Activated naive CD4-positive, alpha-beta T cell treated with anti-CD3 and anti-CD28 coated beads, Interleukin-2, amount 50 U/mL, for 72 hours (primary cell): ENCODE results near the gene JUND. TPM values are rescaled to one million over a fixed set of nuclear protein-coding genes. Genes with fewer than 3 reads are reported as not detected.

Experiments used
- ATAC-seq, 2 donors: fragments of 150-1000 bp; cut with Tn5 transposase; 2 replicates each; pipeline ENCODE4 v1.10.0; 2021; ENCODE audit warnings: mild to moderate bottlenecking in 2 of 2, moderate library complexity in 2 of 2
- DNase-seq, 2 donors: peaks; one replicate each; pipeline ENCODE4 v3.0.0; 2021 to 2022; ENCODE audit warnings: low spot score in 2 of 2
- H3K27ac Mint-ChIP-seq, 2 donors: one replicate each; pipeline ENCODE4 v1.8.0; 2022; ENCODE audit warnings: mild to moderate bottlenecking in 2 of 2, mixed read lengths in 2 of 2
- H3K36me3 Mint-ChIP-seq, 2 donors: one replicate each; pipeline ENCODE4 v1.8.0; 2022; ENCODE audit warnings: mixed read lengths in 2 of 2
- H3K9me3 Mint-ChIP-seq, 2 donors: one replicate each; pipeline ENCODE4 v1.8.0; 2022; ENCODE audit warnings: mixed read lengths in 2 of 2
- total RNA-seq, 2 donors: library from RNA; stranded (reverse); gene quantifications; one replicate each; pipeline ENCODE4 v1.2.3, GENCODE V29; 2022

JUND gene
- total RNA-seq, 2 donors from 2014 or later = 213 to 255 TPM

DNA sequence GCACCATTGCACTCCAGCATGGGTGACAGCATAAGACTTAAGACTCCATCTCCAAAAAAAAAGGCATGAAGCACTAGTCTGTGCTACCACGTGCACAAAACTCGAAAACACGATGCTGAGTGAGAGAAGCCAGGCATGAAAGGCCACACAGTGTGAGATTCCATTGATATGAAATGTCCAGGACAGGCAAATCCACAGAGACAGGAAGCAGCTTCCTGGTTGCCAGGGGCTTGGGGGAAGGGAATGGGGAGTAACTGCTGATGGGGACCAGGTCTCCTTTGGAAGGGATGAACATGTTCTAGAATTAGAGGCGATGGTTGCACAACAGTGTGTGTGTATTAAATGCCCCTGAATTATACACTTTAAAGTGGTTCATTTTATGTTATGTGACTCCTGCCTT, 15.9 kb upstream of the JUND start:
- ATAC-seq (no peak), DNase-seq (no peak)
- Mint-ChIP-seq H3K27ac (no peak overlapping the region), H3K9me3 (peaks cover 7 to 11% of the 10 kb centered on the region in 2 donors), H3K36me3 (peaks cover 11 to 12% of the 10 kb centered on the region in 2 donors)

DNA sequence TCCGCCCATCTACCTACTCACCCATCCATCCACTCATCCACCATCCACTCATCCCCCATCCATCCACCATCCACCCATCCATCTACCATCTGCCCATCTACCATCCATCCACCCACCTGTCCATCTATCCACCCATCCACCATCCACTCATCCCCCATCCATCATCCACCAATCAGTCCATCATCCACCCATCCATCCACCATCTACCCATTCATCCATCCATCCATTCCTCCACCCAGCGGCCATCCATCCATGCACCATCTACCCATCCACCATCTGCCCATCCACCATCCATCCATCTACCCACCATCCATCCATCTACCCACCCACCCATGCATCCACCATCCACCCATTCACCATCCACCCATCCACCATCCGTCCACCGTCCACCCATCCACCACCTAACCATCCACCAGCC, 13.6 kb upstream of the JUND start:
- no peak for DNase-seq
- H3K9me3 Mint-ChIP-seq = peaks cover 7 to 11% of the 10 kb centered on the region in 2 donors
- peaks cover 11 to 12% of the 10 kb centered on the region in 2 donors for H3K36me3 Mint-ChIP-seq
- ATAC-seq = no peak
- H3K27ac Mint-ChIP-seq = peak overlapping the region in 1 of 2 donors; percentile 98

DNA sequence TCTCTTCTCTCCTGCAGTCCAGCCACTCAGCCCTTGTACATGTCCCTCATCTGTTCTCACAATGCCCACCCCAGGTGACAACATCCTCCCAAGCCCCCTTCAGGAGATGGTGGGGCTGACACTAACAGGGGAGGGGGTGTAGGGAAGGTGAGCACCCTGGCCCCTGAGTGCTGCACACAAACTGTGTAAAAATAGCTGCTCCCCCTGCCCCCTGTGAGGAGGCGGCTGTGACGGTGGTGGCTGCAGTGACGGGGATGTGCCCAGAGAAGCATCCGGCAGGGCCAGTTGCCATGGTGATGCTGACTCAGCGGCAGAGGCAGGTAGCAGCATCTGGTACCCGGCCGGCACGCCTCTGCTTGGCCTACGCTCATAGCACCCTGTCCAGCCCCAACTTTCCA, 13.0 kb upstream of the JUND start:
- ATAC-seq (peak; percentile 46 to 48), DNase-seq (peak; percentile 90 to 92)
- H3K36me3 Mint-ChIP-seq = peaks cover 11 to 12% of the 10 kb centered on the region in 2 donors
- H3K9me3 Mint-ChIP-seq = peaks cover 7 to 11% of the 10 kb centered on the region in 2 donors
- peak overlapping the region; percentile 97 to 98 for H3K27ac Mint-ChIP-seq

DNA sequence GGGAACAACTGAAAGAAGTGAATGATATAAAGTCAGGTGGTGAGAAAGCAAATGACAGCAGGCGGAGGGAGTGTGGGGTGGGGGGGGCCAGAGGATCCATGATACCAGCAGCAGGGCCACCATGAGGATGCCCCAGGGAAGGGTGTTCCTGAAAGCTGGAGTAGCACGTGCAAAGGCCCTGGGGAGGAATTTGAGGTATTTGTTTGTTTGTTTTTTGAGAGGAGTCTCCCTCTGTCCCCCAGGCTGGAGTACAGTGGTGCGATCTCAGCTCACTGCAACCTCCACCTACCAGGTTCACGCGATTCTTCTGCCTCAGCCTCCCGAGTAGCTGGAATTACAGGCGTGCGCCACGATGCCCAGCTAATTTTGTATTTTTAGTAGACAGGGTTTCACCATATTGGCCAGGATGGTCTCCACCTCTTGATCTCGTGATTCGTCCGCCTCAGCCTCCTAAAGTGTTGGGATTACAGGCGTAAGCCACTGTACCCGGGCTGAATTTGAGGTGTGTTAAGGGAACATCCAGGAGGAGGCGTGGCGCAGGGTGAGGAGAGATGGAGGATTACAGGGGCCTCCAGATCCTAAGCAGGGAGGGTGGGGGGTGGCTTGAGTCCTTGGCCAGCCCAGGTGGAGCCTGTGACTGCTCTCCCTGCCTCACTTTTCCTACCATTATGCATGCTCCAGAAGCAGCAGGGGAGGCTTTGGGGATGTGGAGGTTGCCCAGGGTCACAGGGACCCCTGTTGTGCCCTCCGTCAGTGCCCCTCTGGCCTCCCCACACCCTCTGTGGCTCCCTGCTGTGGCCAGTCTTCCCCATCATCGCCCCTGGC, 12.4 kb upstream of the JUND start:
- no peak for DNase-seq
- peak overlapping the region; percentile 97 to 98 for H3K27ac Mint-ChIP-seq
- peaks cover 11 to 12% of the 10 kb centered on the region in 2 donors for H3K36me3 Mint-ChIP-seq
- peaks cover 7 to 11% of the 10 kb centered on the region in 2 donors for H3K9me3 Mint-ChIP-seq
- no peak for ATAC-seq

DNA sequence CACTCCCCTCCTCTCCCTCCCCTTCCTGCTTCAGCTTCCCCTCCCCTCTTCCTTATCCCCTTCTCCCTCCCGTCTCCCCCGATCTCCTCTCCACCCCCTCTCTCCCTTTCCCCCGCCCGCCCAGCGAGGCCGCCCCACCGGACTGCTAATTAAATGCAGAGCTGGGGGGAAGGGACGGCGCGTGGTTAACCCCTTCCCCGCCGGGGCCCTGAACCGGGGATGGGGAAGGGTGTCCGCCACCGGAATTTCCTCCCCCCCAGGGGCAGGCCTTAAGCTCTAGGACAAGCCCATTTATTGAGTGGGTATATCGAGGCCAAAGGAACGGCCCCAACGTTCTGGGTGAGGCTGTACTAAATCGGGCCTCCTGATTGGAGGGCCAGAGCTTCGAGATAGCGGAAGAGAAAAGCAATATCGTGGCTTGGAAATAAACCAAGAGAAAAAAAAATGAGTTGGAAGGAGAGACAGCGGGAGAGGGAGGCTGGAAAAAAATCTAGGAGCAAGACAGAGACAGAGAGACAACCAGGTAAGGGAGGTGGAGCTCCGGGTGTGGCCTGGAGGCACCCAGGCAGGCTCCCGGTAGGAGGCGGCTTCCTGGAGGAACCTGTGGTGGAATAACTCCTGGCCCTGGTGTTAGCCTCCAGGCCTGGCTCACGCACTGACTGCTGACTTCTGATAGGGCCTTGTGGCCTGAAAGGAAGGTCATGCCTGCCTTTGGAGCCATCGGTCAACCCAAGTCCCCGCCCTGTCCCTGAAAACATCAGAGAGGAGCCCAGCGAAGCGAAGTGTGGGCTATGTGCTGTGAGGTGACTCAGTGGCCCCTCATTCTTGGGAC, 11.6 kb upstream of the JUND start:
- Mint-ChIP-seq H3K9me3 (peaks cover 7 to 11% of the 10 kb centered on the region in 2 donors), H3K27ac (peak overlapping the region; percentile 84 to 98), H3K36me3 (peaks cover 11 to 12% of the 10 kb centered on the region in 2 donors)
- DNase-seq (peak; percentile 58 to 83), ATAC-seq (peak; percentile 18 to 46)

DNA sequence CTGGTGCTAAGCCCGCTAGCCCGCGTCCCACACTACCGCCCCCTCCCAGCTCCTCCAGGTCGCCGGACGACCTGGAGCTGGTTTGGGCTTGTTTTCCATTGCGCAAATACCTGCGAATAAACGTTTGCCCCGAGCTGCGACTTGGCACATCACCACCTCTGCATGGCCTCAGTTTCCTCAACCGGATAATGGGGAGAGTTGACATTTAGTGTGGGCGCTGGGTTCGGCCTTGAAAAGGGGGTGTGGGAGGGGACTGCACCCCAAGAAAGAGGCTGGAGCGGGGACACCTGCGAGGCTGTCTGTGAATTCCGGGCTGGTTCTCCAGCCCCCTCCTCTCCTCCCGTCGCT, 11.0 kb upstream of the JUND start:
- Mint-ChIP-seq H3K9me3 (peaks cover 7 to 11% of the 10 kb centered on the region in 2 donors), H3K36me3 (peaks cover 11 to 12% of the 10 kb centered on the region in 2 donors), H3K27ac (peak overlapping the region in 1 of 2 donors; percentile 98)
- ATAC-seq (no peak), DNase-seq (peak; percentile 27 to 77)

DNA sequence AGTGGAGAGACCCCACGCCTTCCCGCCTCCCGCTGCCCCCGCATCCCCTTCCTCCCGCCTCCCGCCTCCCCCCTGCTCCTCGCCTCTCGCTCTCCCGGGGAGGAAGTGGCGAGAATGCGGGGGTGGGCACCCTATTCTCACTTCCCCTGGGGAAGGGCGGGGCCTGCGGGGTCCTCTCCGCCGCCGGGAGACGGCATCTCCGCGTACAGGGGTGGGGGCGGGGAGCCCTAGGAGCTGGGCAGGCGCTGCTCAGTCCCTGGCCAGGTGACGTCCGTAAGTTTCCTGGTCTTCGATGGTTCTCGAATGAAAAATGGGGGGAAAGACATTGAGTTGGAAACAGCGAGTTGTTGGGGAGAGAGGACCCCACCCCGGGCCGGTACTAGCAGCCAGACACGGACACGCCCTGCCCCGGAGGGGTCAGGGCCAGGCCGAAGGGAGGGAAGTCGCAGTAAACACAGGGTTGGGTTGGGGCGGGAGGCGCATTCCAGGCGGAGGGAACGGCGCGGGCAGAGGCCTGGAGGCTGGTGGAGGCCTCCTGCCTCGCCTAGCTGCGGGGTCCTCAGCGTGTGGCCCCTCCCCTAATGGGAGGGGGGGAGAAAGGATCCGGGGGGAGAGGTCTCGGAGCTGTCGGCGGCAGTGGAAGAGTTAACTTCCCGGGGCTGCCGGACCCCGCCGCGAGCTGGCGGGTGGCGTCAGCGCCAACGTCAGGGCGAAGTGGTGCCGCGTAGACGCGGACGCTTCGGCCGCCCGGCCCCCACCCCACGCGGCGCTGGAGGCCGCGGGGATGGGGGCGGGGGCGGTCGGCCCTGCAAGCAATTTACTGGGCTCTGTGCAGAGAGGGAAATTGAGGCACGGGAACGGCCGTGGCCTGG, 10.4 kb upstream of the JUND start:
- peaks cover 7 to 11% of the 10 kb centered on the region in 2 donors for H3K9me3 Mint-ChIP-seq
- DNase-seq (peak; percentile 79 to 88), ATAC-seq (peak; percentile 10 to 46)
- peaks cover 11 to 12% of the 10 kb centered on the region in 2 donors for H3K36me3 Mint-ChIP-seq
- peak overlapping the region; percentile 97 to 98 for H3K27ac Mint-ChIP-seq

DNA sequence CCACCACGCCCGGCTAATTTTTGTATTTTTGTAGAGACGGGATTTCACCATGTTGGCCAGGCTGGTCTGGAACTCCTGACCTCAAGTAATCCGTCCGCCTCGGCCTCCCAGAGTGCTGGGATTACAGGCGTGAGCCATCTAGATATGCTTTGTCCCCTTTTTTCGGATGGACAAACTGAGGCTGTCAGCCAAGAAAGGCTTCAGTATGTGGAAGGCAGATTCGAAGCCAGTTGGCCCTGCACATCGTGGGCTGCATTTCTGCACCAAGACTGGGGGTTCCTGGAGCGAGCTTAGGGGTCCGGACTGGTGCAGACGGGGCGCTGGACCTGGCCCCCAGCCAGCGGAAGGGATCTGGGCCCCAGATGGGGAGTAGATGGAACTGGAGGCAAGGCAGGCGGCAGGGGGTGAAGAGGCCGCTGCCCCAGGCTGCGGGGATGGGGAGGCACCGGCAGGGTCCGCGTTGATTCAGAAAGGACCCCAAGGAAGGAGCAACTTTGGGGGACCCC, 9.7 kb upstream of the JUND start:
- no peak for ATAC-seq
- no peak for DNase-seq

DNA sequence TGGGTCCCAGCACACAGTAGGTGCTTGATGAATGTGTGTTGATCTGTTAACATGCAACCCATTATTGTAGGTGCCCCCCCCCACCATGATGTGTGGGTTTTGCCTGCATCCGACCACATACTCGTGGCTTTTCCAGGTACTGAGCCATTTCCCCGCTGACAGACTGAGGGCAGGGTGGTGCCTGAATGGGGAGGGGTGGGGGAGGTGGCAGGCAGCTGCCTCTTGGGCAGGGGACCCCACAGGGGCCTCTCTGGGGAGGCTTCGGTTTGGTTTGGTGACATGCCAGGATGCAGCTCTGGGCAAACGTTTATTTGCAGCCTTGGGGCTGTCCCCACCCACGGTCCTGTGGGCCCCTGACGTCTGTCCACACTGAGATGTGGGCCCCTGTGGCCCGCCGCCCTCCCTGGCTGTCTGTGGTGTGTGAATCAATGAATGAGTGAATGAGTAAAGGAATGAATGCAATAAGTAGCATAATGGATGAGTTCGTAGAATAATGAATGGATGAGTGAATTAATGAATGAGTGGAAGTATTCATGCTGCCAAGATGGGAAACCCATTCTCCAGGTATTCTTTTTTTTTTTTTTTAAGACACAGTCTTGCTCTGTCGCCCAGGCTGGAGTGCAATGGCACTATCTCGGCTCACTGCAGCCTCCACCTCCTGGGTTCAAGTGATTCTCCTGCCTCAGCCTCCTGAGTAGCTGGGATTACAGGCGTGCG, 9.0 kb upstream of the JUND start:
- Mint-ChIP-seq H3K27ac (peak overlapping the region; percentile 94 to 98), H3K9me3 (no peaks in the 10 kb centered on the region), H3K36me3 (peaks cover 5 to 12% of the 10 kb centered on the region in 2 donors)
- peak; percentile 75 to 77 for ATAC-seq
- peak; percentile 87 to 98 for DNase-seq

More for the DNA sequence above, 9.7 kb upstream of the JUND start:
- Mint-ChIP-seq H3K27ac (peak overlapping the region; percentile 94 to 98), H3K36me3 (peaks cover 9 to 12% of the 10 kb centered on the region in 2 donors), H3K9me3 (peaks cover 3 to 5% of the 10 kb centered on the region in 2 donors)

DNA sequence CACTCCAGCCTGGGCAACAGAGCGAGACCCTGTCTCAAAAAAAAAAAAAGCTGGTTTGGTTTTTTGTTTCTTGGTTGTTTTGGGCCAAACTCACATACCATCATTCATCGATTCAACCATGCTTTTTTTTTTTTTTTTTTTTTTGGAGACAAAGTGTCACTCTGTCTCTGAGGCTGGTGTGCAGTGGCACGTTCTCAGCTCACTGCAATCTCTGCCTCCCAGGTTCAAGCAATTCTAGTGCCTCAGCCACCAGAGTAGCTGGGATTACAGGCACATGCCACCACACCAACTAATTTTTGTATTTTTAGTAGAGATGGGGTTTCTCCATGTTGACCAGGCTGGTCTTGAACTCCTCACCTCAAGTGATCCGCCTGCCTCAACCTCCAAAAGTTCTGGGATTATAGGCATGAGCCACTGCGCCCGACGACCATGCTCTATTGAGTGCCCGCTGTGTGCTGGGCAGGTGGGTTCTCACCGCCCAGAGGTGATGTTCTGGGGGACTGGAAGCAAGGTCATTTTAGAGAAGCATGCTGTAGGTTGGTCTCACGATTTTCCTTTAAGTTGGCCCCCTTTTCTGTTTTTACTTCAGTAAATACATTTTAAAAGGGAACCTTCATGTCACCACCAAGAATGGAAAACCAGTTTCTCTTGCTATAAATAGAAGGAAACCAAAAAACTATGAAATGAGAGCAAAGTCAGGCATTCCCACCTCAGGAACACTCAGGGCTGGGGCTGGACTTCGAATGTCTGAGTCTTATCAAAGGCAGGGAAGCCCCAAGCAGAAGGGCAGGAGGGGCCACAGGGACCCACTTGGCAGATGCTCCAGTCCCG, 8.3 kb upstream of the JUND start:
- Mint-ChIP-seq H3K27ac (peak overlapping the region; percentile 84 to 98), H3K36me3 (peaks cover 5 to 8% of the 10 kb centered on the region in 2 donors), H3K9me3 (no peaks in the 10 kb centered on the region)
- no peak for ATAC-seq
- no peak for DNase-seq

DNA sequence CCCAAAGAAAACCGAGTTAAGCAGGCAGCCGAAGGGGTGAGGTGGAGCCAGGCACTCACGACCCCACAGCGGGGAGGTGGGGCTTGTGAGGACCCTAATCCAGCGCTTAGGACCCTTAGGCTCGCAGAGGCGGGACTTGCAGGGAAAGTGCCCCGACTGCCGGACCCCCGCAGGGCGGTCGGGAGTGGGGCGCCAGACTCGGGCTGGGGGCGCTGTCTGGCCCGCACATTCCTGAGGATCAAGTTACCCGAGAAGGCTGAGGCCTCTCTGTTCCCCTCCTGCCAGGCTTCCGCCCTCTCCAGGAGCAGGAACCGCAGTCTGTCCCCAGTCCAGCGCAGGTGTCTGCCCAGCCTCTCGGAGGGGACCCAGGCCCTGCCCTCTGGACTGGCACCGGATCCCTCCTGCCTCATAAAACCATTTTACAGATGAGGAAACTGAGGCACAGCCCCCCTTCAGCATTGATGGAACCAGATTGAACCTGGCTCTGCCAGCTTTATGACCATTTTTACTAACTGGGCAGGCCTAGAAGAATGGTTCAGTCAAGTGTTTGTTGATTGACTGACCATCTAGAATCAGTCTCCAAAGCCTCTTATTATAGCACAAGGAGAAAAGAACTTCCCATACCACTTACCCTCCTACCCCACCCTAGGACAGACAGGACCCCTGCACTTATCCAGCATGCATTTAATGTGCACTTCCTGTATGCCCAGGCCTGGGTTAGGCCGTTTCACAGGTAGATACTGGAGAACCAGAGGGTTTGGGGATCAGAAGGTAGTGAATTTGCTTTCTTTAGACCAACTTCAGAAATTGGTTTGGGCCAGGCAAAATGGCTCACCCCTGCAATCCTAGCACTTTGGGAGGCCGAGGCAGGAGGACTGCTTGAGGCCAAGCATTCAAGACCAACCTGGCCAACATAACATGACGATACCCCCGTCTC, 6.7 kb upstream of the JUND start:
- DNase-seq (no peak), ATAC-seq (no peak)
- Mint-ChIP-seq H3K9me3 (no peaks in the 10 kb centered on the region), H3K36me3 (peaks cover 4 to 5% of the 10 kb centered on the region in 2 donors), H3K27ac (no peak overlapping the region)

DNA sequence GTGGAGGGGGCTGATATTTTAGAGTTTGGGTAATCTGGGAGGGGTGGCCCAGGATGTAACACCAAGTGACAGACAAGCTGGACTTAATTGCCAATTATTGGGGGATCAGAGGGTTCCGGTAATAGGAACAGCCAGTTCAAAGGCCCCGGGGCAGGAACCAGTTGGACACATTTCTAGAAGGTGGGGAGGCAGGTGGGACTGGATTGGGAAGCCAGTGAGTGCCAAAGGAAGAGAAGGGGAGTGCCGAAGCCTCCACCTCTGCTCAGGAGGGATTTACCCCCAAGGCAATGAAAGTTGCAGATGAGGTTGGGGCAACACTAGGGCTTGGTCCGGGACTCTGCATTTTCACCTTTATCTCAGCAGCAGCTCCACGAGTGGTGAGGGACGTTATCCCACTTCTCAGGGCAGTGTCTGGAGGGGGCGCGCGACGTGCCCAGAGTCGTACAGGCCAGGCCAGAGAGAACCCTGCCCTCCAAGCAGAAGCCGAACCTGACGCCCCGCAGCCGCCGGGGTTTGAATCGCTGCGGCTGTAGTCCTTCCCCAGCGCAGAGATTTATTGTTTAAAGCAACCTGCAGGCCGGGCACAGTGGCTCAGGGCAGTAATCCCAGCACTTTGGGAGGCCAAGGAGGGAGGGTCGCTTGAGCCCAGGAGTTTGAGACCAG, 5.7 kb upstream of the JUND start:
- no peak for DNase-seq
- Mint-ChIP-seq H3K36me3 (peaks cover 0 to 5% of the 10 kb centered on the region in 2 donors), H3K27ac (peak overlapping the region in 1 of 2 donors; percentile 89), H3K9me3 (no peaks in the 10 kb centered on the region)
- ATAC-seq = no peak

DNA sequence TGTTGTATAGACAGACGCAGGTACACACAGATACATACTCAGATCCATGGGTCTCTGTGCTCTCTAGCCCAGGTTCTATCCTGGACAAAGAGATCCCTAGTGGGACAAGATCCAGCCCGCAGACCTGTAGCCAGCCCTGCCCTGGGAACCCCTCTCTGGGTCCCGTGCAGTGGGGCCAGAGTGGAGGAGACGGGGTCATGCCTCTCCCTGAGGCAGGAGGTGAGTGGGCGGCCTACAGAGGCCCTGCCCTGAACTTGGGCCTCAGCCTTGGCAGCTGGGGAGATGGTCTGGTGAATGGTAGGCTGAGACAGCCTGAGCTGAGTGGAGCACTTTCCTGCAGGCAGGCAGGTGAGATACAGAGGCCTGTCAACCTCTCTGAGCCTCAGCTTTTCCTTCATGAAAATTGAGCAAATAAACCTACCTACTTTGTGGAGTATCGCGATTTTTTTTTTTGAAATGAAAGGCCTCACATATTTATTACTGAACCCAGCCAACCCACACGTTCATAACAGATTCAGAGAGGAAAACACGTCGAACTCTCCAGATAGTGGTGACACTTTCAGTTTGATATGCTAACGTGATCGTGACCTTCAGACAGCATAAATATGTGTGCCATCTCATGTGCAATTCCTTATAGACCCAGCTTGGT, 3.4 kb upstream of the JUND start:
- peak overlapping the region; percentile 89 to 92 for H3K27ac Mint-ChIP-seq
- DNase-seq = peak in 1 of 2 donors; percentile 54
- peaks cover 6 to 8% of the 10 kb centered on the region in 2 donors for H3K36me3 Mint-ChIP-seq
- ATAC-seq = no peak
- no peaks in the 10 kb centered on the region for H3K9me3 Mint-ChIP-seq
